A673 (cell line): ENCODE measurements around the gene TUBB.
A peak's percentile ranks its signal among the peaks of the same experiment; 100 is the strongest.

Experiments used
- CTCF ChIP-seq: fragments of 300-800, 200-600 bp; sonication (generic); conservative IDR thresholded peaks from 2 replicates; pipeline ENCODE4 v1.5.1; 2017; ENCODE audit warnings: low read depth, mild to moderate bottlenecking, antibody characterized with exemption, low read length, moderate library complexity, mixed read lengths
- EZH2 ChIP-seq: fragments of 200-600 bp; sonication (generic); IDR thresholded peaks from 2 replicates; pipeline ENCODE4 v1.6.1; 2017; ENCODE audit warnings: borderline replicate concordance, low read depth, mild to moderate bottlenecking, mixed read lengths, antibody characterized with exemption, low read length; ENCODE audit not compliant: poor library complexity, severe bottlenecking

GRCh38 chr6:30670760-30671527 is 49.2 kb upstream of the TUBB start:
- TF ChIP-seq EZH2 (no peak), CTCF (peak; percentile 33)
